ENCODE data around the gene RPIA. TPM values are rescaled to one million over a fixed set of nuclear protein-coding genes. Genes with fewer than 3 reads are reported as not detected.
"Not testable (repeated sequence)": the region's sequence is repeated elsewhere in the genome, so short reads cannot be mapped to it uniquely, and the experiment has no call there.

The RPIA gene
- total RNA-seq, 1 experiment from 2014 or later = 10.7 TPM

GRCh38 chr2:88789213-88789612 lies 97.7 kb downstream of the RPIA start:
- H3K9ac ChIP-seq (ENCODE audit: low read length); H2AFZ ChIP-seq (ENCODE audit: low read length); H3K4me3 ChIP-seq (ENCODE audit: low read length); H3K36me3 ChIP-seq (ENCODE audit: low read depth, low read length); POLR2A ChIA-PET (ENCODE audit: unreplicated experiment); H3K27ac ChIP-seq (ENCODE audit: low read length); H4K20me1 ChIP-seq (ENCODE audit: low read length); H3K4me2 ChIP-seq (ENCODE audit: low read length); BruUV-seq (replicated peaks); DNase-seq; intact Hi-C loops (cut with micrococcal nuclease); H3K79me2 ChIP-seq (ENCODE audit: low read length); H3F3A ChIP-seq (ENCODE audit: low read length, unreplicated experiment); H3K4me1 ChIP-seq (ENCODE audit: insufficient read depth, low read length); ATAC-seq; CTCF ChIA-PET; H3K9me3 ChIP-seq (ENCODE audit: low read length); H3K9me2 ChIP-seq (replicated peaks; ENCODE audit: low read length): not testable (repeated sequence)
- H3K27me3 ChIP-seq (ENCODE audit: low read length) = peaks cover 56% of the 10 kb centered on the region

DNA sequence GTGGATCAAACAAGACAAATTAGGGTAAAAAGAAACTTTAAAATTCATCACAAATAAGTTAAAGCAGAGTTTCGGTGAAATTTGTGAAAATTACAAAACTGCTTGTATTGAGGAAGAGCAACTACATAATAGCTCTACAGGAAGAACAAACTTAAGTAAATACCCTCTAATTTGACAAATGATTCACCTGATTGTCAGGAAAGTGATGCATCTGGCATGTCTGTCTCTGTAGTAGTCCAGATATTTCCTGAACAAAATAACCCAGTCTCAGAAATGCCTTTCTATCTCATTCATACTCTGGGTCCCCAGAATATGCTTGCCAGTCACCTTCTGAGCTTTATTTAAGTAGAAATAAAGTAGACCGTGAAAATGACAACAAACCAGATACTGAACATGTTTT lies 104.5 kb downstream of the RPIA start:
- BruUV-seq (replicated peaks); DNase-seq; H3K9ac ChIP-seq (ENCODE audit: low read length); H3K79me2 ChIP-seq (ENCODE audit: low read length); H3K9me3 ChIP-seq (ENCODE audit: low read length); H3K9me2 ChIP-seq (replicated peaks; ENCODE audit: low read length); H3K27ac ChIP-seq (ENCODE audit: low read length); H4K20me1 ChIP-seq (ENCODE audit: low read length); H3K4me3 ChIP-seq (ENCODE audit: low read length); CTCF ChIA-PET; H3K4me1 ChIP-seq (ENCODE audit: insufficient read depth, low read length); H2AFZ ChIP-seq (ENCODE audit: low read length); POLR2A ChIA-PET (ENCODE audit: unreplicated experiment); ATAC-seq; intact Hi-C loops (cut with micrococcal nuclease); H3K4me2 ChIP-seq (ENCODE audit: low read length); H3K36me3 ChIP-seq (ENCODE audit: low read depth, low read length); H3F3A ChIP-seq (ENCODE audit: low read length, unreplicated experiment): not testable (repeated sequence)
- peaks cover 18% of the 10 kb centered on the region for H3K27me3 ChIP-seq (ENCODE audit: low read length)

DNA sequence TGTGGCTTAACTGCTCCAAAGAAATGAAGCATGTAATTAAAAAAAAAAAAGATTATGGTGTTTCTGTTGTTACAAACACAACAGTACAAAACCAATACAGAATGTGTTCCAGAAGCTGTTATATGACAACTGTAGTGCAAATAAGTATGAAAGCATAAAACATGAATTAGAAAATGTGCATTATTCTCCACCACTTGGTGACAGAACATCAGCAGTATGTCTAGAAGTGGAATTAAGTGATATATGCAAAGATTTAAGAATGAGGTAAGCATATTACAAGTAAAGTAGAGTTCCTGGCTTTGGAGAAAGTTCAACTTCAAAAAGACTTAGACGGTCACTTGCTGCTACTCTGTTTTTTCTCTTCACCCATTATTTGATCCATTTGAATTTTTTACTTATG lies 105.0 kb downstream of the RPIA start:
- peaks cover 16% of the 10 kb centered on the region for H3K27me3 ChIP-seq (ENCODE audit: low read length)
- BruUV-seq (replicated peaks); H3K9ac ChIP-seq (ENCODE audit: low read length); H3K9me3 ChIP-seq (ENCODE audit: low read length); ATAC-seq; H3K27ac ChIP-seq (ENCODE audit: low read length); intact Hi-C loops (cut with micrococcal nuclease); H3K4me3 ChIP-seq (ENCODE audit: low read length); DNase-seq; H3F3A ChIP-seq (ENCODE audit: low read length, unreplicated experiment); H3K9me2 ChIP-seq (replicated peaks; ENCODE audit: low read length); H2AFZ ChIP-seq (ENCODE audit: low read length); POLR2A ChIA-PET (ENCODE audit: unreplicated experiment); H3K4me1 ChIP-seq (ENCODE audit: insufficient read depth, low read length); H3K4me2 ChIP-seq (ENCODE audit: low read length); H4K20me1 ChIP-seq (ENCODE audit: low read length); CTCF ChIA-PET; H3K79me2 ChIP-seq (ENCODE audit: low read length); H3K36me3 ChIP-seq (ENCODE audit: low read depth, low read length): not testable (repeated sequence)

GRCh38 chr2:88797164-88797563 lies 105.7 kb downstream of the RPIA start:
- H3K36me3 ChIP-seq (ENCODE audit: low read depth, low read length); H3K27ac ChIP-seq (ENCODE audit: low read length); intact Hi-C loops (cut with micrococcal nuclease); H3K4me2 ChIP-seq (ENCODE audit: low read length); H3K9ac ChIP-seq (ENCODE audit: low read length); H3K4me3 ChIP-seq (ENCODE audit: low read length); H2AFZ ChIP-seq (ENCODE audit: low read length); DNase-seq; ATAC-seq; H3F3A ChIP-seq (ENCODE audit: low read length, unreplicated experiment); CTCF ChIA-PET; POLR2A ChIA-PET (ENCODE audit: unreplicated experiment); H4K20me1 ChIP-seq (ENCODE audit: low read length); H3K79me2 ChIP-seq (ENCODE audit: low read length); H3K4me1 ChIP-seq (ENCODE audit: insufficient read depth, low read length); BruUV-seq (replicated peaks); H3K9me3 ChIP-seq (ENCODE audit: low read length); H3K9me2 ChIP-seq (replicated peaks; ENCODE audit: low read length): not testable (repeated sequence)
- peaks cover 16% of the 10 kb centered on the region; the same call in 1 of the 2 replicates for H3K27me3 ChIP-seq (ENCODE audit: low read length)

Other genes with a start within 250 kb of the RPIA start
- gene FOXI3, start 239.0 kb upstream of the RPIA start, total RNA-seq (2014; rRNA removed) = not detected in 2 replicates
- gene EIF2AK3, start 64.2 kb upstream of the RPIA start, total RNA-seq (2014; rRNA removed) = 10.7 and 16.2 TPM in 2 replicates

Data from PC-3 (cell line).